HL-60 (cell line): ENCODE measurements around the gene EIF2B5.

Source experiments
- DNase-seq, 2 experiments: peaks; one replicate each; pipeline ENCODE4 v3.0.0-alpha.2; 2010 to 2020; ENCODE audit warnings: low read depth in 1 of 2, low spot score in 1 of 2
- H3K27ac ChIP-seq: fragments of 250-450 bp; sonication (Bioruptor Pico); replicated peaks from 2 replicates; pipeline ENCODE4 v1.5.1; 2020; ENCODE audit warnings: mild to moderate bottlenecking, moderate library complexity
- H3K27me3 ChIP-seq: fragments of 250-450 bp; sonication (Bioruptor Pico); 2 replicates; pipeline ENCODE4 v1.5.1; 2021; ENCODE audit warnings: mild to moderate bottlenecking, moderate library complexity; ENCODE audit not compliant: insufficient read depth, poor library complexity, severe bottlenecking
- H3K4me3 ChIP-seq: replicated peaks from 2 replicates; pipeline ENCODE4 v1.5.1; 2011; ENCODE audit warnings: mild to moderate bottlenecking, control low read depth, low read length; ENCODE audit not compliant: insufficient read depth
- CTCF ChIP-seq: IDR thresholded peaks from one replicate; pipeline ENCODE4 v1.5.1; 2011; ENCODE audit warnings: low read length, control low read depth, inconsistent platforms; ENCODE audit not compliant: insufficient read depth
- GABPA ChIP-seq: IDR thresholded peaks from 2 replicates; pipeline ENCODE4 v1.6.1; 2012; ENCODE audit warnings: low read depth
- POLR2AphosphoS5 ChIP-seq: IDR thresholded peaks from 2 replicates; pipeline ENCODE4 v1.6.1; 2012; ENCODE audit warnings: low read depth
- REST ChIP-seq: IDR thresholded peaks from 2 replicates; pipeline ENCODE4 v1.6.1; 2012; ENCODE audit warnings: low read depth; ENCODE audit not compliant: insufficient replicate concordance
- SPI1 ChIP-seq: IDR thresholded peaks from 2 replicates; pipeline ENCODE4 v1.6.1; 2012; ENCODE audit warnings: low read depth, mild to moderate bottlenecking, borderline replicate concordance

EIF2B5 gene

GRCh38 chr3:184096811-184097383 lies 38.3 kb upstream of the EIF2B5 start, which contains the start of gene HTR3E:
Gene HTR3E (plus strand): TSS chr3:184097064. CDS start chr3:184097530, 466 bp downstream.
- TF ChIP-seq GABPA = no peak
- TF ChIP-seq SPI1 = peak; percentile 31; the same call in 1 of the 2 replicates
- Histone ChIP-seq H3K4me3 (no peak within 1 kb of the TSS), H3K27ac (no peak within 1 kb of the TSS), H3K27me3 (no peaks in the 10 kb centered on the region)
- no peak for DNase-seq

DNA sequence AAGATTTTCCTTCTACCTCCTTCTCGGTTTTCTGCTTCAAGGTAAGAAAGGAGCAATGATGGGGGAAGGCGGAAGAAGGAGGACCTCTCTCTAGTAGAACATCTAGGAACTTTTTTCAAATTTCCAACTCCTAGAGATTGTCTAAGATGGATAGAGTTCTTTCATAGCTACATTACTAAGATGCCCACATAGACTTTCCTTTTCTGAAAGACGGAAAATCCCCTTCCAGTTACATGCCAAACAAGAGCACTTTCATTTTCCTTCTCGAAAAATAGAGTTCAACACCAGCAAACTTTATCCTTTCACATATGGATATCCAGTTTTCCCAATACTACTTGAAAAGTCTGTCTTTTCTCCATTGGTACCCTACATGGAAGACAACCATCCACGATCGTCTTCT lies 37.6 kb upstream of the EIF2B5 start:
- Histone ChIP-seq H3K27ac (no peak overlapping the region), H3K27me3 (no peaks in the 10 kb centered on the region), H3K4me3 (no peak overlapping the region)
- DNase-seq = no peak
- TF ChIP-seq POLR2AphosphoS5 (no peak), GABPA (no peak), SPI1 (no peak)

DNA sequence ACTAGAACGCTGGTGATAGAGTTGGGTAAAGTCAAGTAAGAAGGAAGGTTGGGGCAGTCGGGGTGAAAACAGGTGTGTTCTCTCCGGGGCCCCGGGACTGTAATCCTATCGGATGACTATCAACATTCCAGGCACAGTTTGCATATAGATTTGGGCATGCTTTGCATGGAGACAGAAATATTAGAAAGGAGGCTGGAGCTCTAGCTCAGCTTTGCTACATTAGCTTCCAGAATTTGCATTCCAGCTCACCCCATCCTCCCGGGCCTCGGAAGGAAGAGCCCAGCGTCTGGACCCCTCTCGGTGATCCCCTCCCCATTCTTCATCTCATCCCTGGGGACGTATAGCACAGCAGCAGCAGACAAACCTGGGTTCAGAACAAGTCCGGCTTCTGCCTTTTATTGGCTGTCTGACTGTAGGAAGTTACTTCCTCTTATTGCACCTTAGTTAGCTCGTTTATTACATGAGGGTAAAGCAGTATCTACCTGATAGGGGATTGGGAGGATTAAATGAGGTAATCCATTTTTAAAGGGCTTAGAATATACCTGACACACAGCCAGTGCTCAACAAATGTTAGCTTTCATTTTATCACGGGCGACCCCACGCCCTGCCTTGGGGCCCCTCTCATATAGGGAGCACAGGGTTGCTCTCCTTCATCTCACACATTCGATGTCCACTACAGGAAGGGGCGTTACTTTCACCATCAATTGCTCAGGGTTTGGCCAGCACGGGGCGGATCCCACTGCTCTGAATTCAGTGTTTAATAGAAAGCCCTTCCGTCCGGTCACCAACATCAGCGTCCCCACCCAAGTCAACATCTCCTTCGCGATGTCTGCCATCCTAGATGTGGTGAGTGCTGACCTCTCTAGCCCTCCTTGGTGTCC lies 35.1 kb upstream of the EIF2B5 start:
- no peak for TF ChIP-seq POLR2AphosphoS5
- no peak for TF ChIP-seq GABPA
- TF ChIP-seq REST = no peak
- no peak for TF ChIP-seq SPI1
- no peak for TF ChIP-seq CTCF

DNA sequence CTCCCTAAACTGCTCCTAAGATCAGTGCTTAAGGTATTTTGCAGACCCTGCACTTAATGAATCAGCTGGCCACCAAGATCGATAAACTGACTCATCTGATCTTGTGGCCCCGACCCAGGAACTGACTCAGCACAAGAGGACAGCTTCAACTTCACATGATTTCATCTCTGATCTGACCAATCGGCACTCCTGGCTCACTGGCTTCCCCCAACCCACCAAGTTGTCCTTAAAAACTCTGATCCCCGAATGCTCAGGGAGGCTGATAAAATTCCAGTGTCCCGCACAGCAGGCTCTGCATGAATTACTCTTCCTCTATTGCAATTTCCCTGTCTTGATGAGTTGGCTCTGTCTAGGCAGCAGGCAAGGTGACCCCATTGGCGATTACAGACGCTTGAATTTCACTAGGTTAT lies 24.8 kb upstream of the EIF2B5 start:
- no peak for DNase-seq
- Histone ChIP-seq H3K4me3 (no peak overlapping the region), H3K27ac (no peak overlapping the region), H3K27me3 (no peaks in the 10 kb centered on the region)
- no peak for TF ChIP-seq CTCF
- TF ChIP-seq POLR2AphosphoS5 = no peak
- no peak for TF ChIP-seq GABPA
- no peak for TF ChIP-seq REST
- no peak for TF ChIP-seq SPI1

More for the DNA sequence above, 35.1 kb upstream of the EIF2B5 start:
- no peak overlapping the region for H3K4me3 ChIP-seq
- DNase-seq = no peak
- H3K27me3 ChIP-seq = no peaks in the 10 kb centered on the region
- H3K27ac ChIP-seq = no peak overlapping the region
